GM19372 (cell line): ENCODE data around the gene GOLT1A.

ENCODE experiments used
- ATAC-seq: cut with Tn5 transposase; IDR thresholded peaks from one replicate; pipeline ENCODE4 v1.9.1; 2021; ENCODE audit warnings: mild to moderate bottlenecking, low read depth, moderate library complexity; ENCODE audit not compliant: unreplicated experiment

The GOLT1A gene, protein sequence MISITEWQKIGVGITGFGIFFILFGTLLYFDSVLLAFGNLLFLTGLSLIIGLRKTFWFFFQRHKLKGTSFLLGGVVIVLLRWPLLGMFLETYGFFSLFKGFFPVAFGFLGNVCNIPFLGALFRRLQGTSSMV

GRCh38 chr1:204213668-204214662, at the start of gene GOLT1A:
GOLT1A (minus strand) TSS chr1:204213988; CDS start chr1:204213906, 82 bp downstream.
- peak; percentile 76 for ATAC-seq

DNA sequence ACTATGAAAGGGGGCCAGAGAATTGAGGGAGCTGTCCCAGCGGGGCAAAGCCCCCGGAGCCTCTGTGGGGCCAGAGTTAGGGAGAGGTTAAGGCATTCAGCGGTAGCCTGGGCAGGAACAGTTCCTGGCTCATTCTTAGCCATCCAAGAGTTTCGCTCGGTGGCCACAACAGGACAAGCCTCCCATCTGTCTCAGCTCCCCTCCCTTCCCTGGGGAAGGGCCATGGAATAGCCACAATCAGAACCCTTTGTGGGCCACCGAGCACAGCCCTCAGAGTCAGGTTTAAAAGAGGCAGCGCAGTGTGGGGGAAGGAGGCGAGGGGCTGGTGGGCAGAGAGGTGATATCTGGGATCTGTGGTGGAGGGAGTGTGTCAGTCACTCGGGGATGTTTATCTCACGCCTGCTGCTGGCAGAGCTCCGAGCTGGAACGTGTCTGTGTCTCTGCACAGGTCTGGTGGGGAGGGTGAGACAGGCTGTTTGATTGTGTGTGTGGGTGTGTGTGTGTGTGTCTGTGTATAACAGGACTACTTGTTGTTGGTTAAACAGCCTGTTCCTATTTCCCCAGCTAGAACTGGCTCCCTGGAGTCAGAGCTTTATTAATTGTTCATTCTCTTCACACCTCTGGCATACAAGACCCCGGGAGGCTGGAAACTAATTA, 49.6 kb upstream of the GOLT1A start:
- ATAC-seq = no peak

DNA sequence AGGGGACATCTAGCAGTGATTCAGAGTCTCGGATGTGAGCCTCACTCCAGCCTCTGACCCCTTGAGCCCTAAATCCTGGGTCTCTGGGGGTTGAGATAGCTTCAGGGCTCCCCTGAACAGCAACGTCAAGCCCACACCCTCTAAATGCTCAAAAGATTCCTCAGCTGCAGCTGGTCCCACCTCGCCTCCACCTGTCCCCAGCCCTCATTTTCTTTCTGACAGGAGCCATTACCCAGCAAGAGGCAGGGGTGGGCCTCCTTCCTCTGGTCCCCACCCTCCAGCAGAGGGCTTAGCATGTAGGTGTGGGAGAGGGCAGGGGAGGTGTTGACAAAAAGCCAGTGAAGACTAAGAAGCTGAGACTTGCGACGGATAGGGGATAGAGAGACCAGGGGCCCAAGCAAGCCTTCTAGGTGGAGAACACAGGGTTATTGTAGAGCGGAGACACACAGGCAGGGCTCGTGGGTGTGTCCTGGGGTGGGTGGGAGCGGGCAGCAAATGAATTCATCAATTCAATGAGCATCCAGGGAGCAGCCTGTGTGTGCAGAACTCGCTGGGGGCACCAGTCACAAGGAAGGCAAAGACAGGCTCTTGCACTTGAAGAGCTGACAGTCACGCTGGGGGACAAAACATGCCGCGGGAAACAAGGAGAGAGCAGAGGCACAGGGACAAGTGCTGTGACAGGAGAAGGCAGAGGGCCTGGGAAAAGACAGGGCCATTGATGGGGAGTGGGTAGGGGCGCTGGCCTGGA, 48.9 kb upstream of the GOLT1A start:
- ATAC-seq = no peak

DNA sequence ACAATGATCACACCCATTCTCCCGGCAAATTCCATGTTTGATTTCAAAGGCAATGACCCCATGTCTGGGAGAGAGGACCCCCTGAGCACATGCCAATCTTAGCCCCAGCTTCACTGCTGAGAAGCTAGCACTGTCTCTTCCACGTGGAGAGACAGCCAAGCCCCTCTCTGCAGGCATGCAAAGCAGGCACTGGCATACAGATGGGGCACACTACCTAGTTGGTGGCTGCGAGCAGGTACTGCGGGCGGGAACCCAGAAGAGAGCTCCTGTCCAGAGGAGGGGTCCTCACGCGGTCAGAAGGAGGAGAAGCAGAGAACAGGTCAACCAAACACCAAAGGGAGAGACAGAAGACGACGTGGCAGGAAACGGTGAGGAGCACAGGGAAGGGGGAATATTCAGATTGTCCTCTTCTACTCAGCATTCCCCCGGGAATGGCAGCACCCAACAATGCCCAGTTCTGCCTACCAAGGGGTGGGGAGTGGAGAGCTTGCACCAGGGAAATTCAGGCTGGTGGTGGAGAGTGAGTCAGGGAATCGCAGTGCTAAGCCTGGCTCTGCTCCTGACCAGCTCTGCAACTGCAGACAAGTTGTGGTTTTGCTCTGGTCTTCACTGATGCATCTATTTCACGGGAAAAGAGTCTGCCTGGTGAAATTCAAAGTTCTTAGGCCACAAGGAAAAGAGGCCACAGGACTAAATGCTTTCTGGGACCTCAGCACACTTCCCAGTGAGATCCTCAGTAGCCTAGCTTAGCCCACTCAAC, 48.1 kb upstream of the GOLT1A start:
- ATAC-seq = no peak

GRCh38 chr1:204261266-204261665, 47.5 kb upstream of the GOLT1A start:
- ATAC-seq = no peak

- ATAC-seq = no peak
Observed at GRCh38 chr1:204260601-204261197, 46.9 kb upstream of the GOLT1A start.

GRCh38 chr1:204259782-204260181, 46.0 kb upstream of the GOLT1A start:
- no peak for ATAC-seq

- ATAC-seq = no peak
Observed at GRCh38 chr1:204259196-204259595, 45.4 kb upstream of the GOLT1A start.

DNA sequence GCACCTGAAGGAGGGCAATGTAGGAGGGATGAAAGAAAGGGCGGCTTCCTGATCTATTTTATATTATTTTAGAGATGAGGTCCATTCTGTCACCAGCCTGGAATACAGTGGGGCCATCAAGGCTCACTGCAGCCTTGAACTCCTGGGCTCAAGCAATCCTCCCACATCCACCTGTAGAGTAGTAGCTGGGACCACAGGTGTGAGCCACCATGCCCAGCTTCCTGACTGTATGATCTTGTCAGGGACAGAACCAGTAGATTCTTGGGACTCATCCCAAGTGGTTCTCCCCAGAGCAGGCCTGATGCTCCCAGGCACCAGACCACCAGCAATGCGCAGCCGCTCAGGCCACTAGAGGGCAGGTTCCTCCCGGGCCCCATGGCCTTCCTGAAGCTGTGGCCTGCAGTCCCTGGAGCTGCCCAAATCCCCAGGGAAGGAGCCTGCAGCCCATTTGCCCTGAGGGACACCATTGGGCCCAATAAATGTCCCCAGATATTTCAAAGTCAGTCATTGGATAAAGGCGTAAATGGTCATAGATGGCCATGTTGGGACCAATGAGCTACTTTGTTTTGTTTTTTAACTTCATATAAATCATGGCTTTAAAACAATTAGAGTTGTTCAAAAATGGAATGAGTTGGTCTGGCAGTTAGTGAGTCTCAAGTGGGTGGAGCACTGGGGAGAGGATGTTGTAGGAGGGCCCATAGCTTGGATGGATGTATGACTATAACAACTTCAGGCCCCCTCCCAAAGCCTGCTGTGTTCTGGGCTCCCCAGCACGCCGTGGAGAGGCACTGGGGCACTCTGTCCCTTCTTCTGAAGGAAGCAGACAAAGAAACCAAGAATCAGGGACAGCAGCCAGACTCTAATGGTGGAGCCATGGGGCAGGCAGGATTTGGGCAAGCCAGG, 44.7 kb upstream of the GOLT1A start:
- ATAC-seq = no peak

- no peak for ATAC-seq
Observed at GRCh38 chr1:204257446-204257845, 43.7 kb upstream of the GOLT1A start.

DNA sequence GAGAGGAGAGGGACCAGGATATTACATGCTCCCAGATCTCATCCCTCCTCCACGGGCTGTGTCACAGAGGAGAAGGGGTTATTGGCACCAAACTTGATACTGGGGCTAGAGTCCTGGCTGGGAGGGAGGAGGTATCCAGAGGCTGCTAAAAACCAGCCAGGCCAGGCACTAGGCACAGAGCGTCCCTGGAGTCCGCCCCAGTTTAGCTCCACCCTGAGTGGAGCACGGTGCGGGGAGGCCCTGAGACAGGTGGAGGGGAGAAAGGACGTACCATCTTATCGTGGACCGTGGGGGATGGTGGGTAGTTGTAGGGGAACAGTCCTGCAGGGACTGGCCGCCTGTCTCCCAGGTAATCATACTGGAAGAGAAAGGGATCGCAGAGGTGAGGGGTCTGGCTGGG, 42.7 kb upstream of the GOLT1A start:
- ATAC-seq = no peak

DNA sequence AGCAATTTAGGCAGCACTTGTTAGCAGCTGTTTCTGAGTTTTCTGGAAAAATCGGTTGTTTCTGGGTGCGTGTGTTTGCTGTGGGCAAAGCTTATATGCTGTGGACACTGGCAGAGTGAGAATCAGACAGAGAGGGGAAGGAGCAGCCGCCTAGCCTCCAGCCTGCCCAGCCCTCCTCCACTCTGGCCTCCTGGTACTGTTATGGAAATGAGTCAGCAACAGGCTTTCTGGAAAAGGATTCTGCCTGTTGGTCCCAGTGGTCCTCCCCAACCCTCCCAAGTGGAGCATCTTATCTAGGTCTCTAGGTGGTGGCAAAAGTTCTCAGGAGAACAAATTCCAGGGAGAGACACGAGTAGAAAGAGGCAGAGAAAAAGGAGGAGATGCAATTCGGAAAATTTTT, 42.2 kb upstream of the GOLT1A start:
- no peak for ATAC-seq

- no peak for ATAC-seq
Observed at GRCh38 chr1:204255225-204255624, 41.4 kb upstream of the GOLT1A start.

DNA sequence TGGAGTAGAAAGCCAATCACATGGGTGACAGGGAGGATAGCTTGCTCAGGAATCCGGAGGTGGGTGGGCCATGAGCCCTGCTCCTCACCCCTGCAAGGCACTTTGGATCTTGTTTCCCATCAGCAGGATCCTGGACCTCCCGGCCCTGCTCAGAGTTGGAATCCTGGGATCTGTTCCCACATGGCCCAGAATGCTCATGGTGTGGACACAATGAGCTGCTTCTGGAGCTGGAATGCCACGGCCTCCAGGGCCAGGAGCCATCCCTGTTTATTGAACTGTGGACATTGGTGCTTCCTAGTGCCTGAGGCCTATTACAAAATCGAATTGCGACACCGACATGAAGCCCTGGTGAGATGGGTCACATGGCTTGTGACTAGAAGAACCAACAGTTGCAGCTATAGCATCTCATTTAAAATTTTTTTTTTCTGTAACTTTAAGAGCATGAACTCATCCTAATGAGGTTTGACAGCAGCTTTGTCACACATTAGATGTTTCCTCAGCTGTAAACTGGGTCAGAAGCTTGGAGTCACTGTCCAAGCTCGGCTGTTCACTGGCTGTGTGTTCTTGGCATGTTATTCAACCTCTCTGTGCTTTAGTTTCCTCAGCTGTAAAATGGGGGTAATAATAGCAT, 40.4 kb upstream of the GOLT1A start:
- ATAC-seq = no peak

DNA sequence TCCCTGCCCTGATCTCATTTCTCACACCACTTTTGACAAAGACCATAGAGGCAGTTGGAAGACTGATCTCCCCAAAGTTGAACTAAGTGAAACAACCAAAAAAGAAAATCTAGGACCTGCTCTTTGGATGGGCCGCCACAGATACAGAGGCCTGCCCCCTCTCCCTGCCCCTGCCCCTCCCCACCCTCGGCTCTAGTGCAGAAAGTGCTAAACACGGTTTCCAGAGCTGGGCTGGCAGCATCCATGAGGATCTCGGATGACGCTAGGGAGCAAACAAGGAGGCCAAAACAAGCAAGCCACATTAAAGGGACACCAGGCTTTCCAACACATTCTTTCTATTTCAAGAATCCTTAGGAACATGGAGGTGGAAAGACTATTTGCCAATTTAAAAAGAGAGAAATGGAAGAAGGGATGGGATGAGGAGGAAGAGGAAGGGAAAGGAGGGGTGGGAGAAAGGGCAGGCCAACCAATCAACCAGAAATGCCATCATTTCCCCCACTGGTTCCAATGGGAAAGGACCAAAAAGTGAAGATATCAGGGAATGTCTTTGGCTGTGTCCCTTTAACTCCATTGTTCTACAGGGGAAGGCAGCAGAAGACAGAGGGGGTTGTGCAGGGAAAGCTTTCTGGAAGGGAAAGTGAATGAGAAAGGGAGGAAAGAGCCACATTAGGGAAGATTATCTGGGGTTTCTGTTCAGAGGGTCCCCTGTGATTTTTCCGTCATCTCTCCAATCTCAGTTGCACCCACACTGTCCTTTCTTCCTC, 38.3 kb upstream of the GOLT1A start:
- ATAC-seq = no peak

GRCh38 chr1:204251286-204251685, 37.5 kb upstream of the GOLT1A start:
- no peak for ATAC-seq

DNA sequence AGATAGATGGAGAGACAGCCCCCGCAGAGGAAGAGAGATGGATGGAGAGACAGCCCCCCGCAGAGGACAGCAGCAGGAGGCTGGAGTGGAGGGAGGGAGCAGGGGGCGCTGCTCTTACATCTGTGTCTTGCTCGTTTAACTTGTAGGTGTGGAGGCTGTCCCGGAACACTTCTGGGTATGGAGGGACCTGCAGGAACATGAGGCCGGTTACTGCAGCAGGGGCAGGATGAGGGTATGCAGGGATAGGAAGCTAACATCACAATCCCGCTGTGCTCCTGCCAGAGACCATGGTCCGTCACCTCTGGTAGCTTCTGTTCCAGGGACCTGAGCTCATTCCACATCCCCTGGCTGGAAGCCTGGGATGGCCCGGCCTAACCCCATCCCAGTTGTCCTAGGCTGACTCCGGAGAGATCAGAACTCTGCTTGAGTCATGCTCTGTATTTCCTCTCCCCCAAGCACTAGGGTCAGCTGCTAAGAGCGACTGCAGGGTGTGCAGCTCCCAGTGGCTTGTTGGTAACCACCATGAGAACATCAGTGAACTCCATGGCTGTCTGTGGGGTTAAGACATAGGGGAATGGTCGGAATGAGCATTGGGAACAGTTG, 36.7 kb upstream of the GOLT1A start:
- no peak for ATAC-seq
